Effector memory CD4-positive, alpha-beta T cell (primary cell): Measurements from ENCODE around the gene GATD1.

Experiments
- DNase-seq, 3 donors: peaks; one replicate each; pipeline ENCODE4 v3.0.0-alpha.2; 2020
- H3K27ac ChIP-seq: 2 replicates; pipeline ENCODE4 v1.7.0; 2013; ENCODE audit warnings: mild to moderate bottlenecking, low read length, moderate library complexity; ENCODE audit not compliant: insufficient read depth, poor library complexity, severe bottlenecking
- H3K27me3 ChIP-seq: replicated peaks from 2 replicates; pipeline ENCODE4 v1.7.0; 2013; ENCODE audit warnings: mild to moderate bottlenecking, low read length; ENCODE audit not compliant: insufficient read depth, control insufficient read depth, poor library complexity, severe bottlenecking
- H3K36me3 ChIP-seq: 2 replicates; pipeline ENCODE4 v1.7.0; 2013; ENCODE audit warnings: mild to moderate bottlenecking, low read length, moderate library complexity; ENCODE audit not compliant: control insufficient read depth, insufficient read depth
- H3K4me1 ChIP-seq: 2 replicates; pipeline ENCODE4 v1.7.0; 2013; ENCODE audit warnings: low read length, mild to moderate bottlenecking; ENCODE audit not compliant: control insufficient read depth, insufficient read depth, poor library complexity, severe bottlenecking
- H3K4me3 ChIP-seq: 2 replicates; pipeline ENCODE4 v1.7.0; 2013; ENCODE audit warnings: low read length, low read depth, mild to moderate bottlenecking; ENCODE audit not compliant: insufficient read depth, poor library complexity, severe bottlenecking
- H3K9me3 ChIP-seq: 2 replicates; pipeline ENCODE4 v1.7.0; 2013; ENCODE audit warnings: mild to moderate bottlenecking, low read length, moderate library complexity; ENCODE audit not compliant: control insufficient read depth

GATD1 gene

DNA sequence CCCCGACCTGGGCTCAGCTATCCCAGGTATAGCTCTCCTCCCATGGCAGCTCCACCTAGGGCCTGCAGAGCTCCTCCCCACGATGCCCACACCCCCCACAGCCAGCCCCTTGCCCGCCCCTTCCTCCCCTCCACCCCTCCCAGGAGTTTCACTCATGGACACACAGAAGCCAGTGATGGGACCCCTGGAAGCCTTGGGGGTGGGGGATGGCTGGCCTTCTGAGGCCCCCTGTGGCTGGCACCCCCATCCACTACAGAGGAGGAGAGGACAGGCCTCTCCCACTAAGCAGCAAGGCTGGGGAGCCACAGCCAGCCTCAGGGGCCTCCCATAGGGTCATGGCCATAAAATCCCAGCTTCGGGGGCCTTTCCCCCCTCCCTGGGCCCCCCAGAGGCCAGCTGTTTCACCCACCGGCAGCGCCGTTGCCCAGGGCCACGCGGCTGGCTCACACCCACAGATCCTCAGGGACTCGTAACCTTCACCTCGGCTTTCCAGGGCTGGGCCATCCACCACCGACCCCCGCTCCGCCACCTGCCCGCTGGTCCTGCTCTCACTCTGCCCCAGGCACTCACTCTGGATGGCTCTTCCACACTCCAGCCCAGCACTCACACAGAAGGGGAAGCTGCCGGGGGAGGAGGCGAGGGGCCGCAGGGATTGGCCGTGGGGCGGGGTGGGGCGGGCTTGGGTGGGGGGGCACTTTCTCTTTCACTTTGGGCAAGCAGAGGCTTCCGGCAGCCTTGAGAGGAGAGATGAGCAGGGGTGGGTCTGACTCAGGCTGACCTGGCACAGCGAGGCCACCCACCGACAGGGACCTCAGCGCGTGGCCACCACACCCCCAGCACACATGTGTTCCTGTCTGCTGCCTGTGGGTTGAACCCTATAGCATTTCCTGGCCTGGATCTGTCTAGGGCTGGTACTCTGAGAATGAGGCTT lies 18.6 kb upstream of the GATD1 start:
- Histone ChIP-seq H3K27ac (peak overlapping the region; percentile 98), H3K36me3 (peaks cover 31% of the 10 kb centered on the region), H3K27me3 (no peaks in the 10 kb centered on the region), H3K4me3 (peak overlapping the region; percentile 91), H3K4me1 (peaks cover 29% of the 10 kb centered on the region), H3K9me3 (no peaks in the 10 kb centered on the region)
- peak; percentile 62 to 71 (median 71) for DNase-seq

DNA sequence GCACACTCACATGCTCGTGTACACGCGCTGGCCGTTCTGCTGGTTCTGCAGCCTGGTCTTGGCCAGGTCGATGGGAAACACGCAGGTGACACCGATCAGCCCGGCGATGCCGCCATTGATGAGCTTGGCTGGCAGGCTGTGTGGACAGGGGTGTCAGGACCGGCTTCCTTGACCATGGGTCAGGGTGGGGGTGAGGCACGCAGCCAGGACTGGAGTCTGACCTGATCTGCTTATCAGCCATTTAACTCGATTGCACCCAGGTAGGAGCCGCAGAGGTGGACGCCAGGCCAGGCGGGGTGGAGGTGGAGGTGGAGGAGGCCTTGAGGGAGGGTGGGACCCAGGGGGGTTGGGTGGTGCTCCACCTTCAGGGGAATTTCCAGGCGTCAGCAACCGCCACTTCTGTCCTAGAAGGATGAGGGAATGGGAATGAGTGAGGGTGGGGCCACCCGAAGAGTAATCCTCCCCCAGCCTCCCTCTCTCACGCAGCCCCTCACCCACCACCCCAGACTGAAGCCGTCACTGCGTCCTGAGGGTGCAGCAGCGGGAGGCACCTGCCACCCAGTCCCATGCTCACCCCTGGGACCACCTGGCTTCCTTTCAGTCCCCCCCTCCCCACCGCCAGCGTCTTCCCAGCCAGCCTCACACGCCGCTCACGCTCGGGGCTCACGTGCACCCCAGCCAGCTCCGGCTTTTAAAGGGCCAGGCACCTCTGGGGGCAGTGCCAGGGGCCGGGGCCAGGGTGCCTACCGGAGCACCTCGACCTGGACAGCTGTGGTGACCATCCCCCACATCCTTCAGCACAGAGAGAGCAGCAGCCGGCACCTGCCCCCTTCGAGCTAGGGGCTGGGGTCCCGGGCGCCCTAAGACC lies 17.7 kb upstream of the GATD1 start:
- Histone ChIP-seq H3K9me3 (no peaks in the 10 kb centered on the region), H3K4me1 (peaks cover 29% of the 10 kb centered on the region), H3K4me3 (peak overlapping the region; percentile 91), H3K36me3 (peaks cover 27% of the 10 kb centered on the region), H3K27ac (no peak overlapping the region), H3K27me3 (no peaks in the 10 kb centered on the region)
- DNase-seq = no peak

DNA sequence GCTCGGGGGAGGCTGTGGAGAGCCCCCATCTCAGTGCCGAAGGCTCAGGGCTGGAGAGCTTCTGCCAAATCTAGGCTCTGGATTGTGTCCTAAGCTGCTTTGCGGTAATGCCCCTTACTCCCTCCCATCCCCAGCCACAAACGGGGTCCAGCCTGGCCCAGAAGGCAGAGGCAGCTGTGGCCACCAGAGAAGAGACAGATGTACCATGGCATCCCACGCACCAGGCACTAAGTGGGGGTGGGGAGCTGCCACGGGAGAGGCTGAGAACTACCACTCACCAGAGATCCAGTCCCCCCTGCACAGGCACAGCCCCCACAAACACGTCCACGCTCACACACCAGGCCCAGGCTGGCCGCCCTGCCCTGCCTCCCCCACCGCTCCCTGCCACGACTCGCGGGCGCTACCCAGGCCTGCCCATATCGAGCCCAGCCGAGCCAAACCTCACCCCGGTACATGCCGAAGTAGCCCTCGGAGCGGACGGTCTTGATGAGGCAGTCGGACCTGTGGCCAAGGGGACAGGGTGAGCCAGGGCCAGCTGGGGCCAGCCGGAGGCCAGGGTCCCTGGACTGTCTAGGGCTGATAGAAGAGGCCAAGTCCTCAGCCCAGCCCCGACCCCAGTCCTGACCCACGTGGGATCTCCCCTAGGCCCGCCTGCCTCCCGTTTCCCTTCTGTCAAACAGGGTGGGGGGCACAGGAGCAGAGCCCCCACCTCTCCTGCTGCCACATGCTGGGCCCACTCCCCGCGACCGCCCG lies 16.9 kb upstream of the GATD1 start:
- Histone ChIP-seq H3K36me3 (peaks cover 27% of the 10 kb centered on the region), H3K27me3 (no peaks in the 10 kb centered on the region), H3K4me1 (peaks cover 31% of the 10 kb centered on the region), H3K9me3 (no peaks in the 10 kb centered on the region), H3K27ac (no peak overlapping the region), H3K4me3 (no peak overlapping the region)
- DNase-seq = no peak

GRCh38 chr11:793556-793955 lies 16.3 kb upstream of the GATD1 start:
- no peak for DNase-seq
- H3K4me1 ChIP-seq = peaks cover 31% of the 10 kb centered on the region

GRCh38 chr11:792873-793272 lies 15.6 kb upstream of the GATD1 start:
- Histone ChIP-seq H3K27ac (no peak overlapping the region), H3K36me3 (peaks cover 27% of the 10 kb centered on the region), H3K27me3 (no peaks in the 10 kb centered on the region), H3K9me3 (no peaks in the 10 kb centered on the region), H3K4me3 (no peak overlapping the region), H3K4me1 (peaks cover 35% of the 10 kb centered on the region)
- DNase-seq = no peak

More at GRCh38 chr11:793556-793955, 16.3 kb upstream of the GATD1 start:
- no peaks in the 10 kb centered on the region for H3K27me3 ChIP-seq
- H3K36me3 ChIP-seq = peaks cover 27% of the 10 kb centered on the region
- no peaks in the 10 kb centered on the region for H3K9me3 ChIP-seq
- H3K27ac ChIP-seq = no peak overlapping the region
- H3K4me3 ChIP-seq = no peak overlapping the region

GRCh38 chr11:792535-792821 lies 15.2 kb upstream of the GATD1 start:
- no peak overlapping the region for H3K4me3 ChIP-seq
- no peaks in the 10 kb centered on the region for H3K27me3 ChIP-seq
- H3K9me3 ChIP-seq = no peaks in the 10 kb centered on the region
- no peak overlapping the region for H3K27ac ChIP-seq
- no peak for DNase-seq
- H3K36me3 ChIP-seq = peaks cover 27% of the 10 kb centered on the region
- H3K4me1 ChIP-seq = peaks cover 34% of the 10 kb centered on the region

DNA sequence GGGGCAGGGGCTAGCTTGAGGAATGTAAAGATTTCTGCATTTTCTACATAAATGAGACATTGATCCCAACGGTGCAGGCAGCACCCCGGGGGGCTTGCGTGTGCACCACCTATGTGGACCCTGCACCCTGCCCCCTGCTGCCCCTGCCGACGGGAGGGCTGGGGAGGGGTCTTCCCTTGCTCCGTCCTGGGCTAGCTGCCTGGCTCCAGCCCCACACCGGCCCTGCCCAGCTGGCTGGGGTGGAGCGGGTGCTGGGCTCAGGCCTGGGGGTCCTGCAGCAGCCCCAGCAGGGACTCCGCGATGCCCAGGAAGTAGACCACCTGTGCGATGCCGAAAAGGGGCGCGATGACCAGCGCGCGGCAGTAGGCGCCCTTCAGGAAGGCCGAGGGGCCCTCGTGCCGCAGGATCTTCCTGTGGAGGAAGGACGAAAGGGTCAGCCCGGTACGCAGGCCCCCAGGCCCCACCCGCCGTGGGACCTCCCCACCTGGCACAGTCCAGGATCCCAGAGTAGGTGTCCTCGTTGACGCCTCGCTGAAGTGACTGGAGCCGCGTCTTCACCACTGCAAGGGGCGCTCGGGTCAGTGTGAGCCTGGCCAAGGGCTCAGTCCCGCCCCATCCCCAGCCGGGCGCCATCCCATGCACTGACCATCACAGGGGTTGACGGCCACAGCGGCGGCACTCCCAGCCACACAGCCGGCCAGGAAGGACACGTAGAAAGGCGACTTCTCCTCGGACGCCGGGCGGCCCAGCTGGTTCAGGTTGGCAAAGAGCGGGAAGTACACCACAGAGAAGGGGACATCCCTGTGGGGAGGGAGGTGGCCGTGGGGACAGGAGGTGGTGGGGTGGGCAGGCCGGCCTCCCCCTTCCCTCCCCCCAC lies 14.6 kb upstream of the GATD1 start:
- no peaks in the 10 kb centered on the region for H3K27me3 ChIP-seq
- DNase-seq = no peak
- H3K27ac ChIP-seq = no peak overlapping the region
- no peaks in the 10 kb centered on the region for H3K9me3 ChIP-seq
- H3K36me3 ChIP-seq = peaks cover 27% of the 10 kb centered on the region
- H3K4me3 ChIP-seq = no peak overlapping the region
- peaks cover 28% of the 10 kb centered on the region for H3K4me1 ChIP-seq

GRCh38 chr11:790721-791564 lies 13.7 kb upstream of the GATD1 start:
- Histone ChIP-seq H3K36me3 (peaks cover 27% of the 10 kb centered on the region), H3K9me3 (no peaks in the 10 kb centered on the region), H3K27me3 (no peaks in the 10 kb centered on the region), H3K4me3 (no peak overlapping the region), H3K4me1 (peaks cover 21% of the 10 kb centered on the region), H3K27ac (no peak overlapping the region)
- no peak for DNase-seq
